Measurements from ENCODE around the gene TBX6.

Gene TBX6

GRCh38 chr16:30085247-30085646, 6.5 kb downstream of the TBX6 start:
- Histone ChIP-seq H3K4me1 (ENCODE audit: control insufficient read depth in 1 of 2, insufficient read depth in 1 of 2, low read depth in 1 of 2, low read length in 1 of 2) (peaks cover 22 to 30% of the 10 kb centered on the region in 2 experiments), H3K36me3 (peaks cover 58% of the 10 kb centered on the region), H3K27ac (peak overlapping the region; percentile 90), H3K9me3 (no peaks in the 10 kb centered on the region), H3K4me3 (ENCODE audit: low read depth in 1 of 2, low read length in 1 of 2) (no peak overlapping the region), H3K27me3 (no peaks in the 10 kb centered on the region)
- no peak for TF ChIP-seq CTCF (IDR thresholded peaks at IDR 0.05)

- no peak overlapping the region for H3K4me3 ChIP-seq (ENCODE audit: low read depth in 1 of 2, low read length in 1 of 2)
- no peak for TF ChIP-seq CTCF (IDR thresholded peaks at IDR 0.05)
- peak overlapping the region; percentile 23 for H3K27ac ChIP-seq
- no peaks in the 10 kb centered on the region for H3K9me3 ChIP-seq
- H3K27me3 ChIP-seq = no peaks in the 10 kb centered on the region
- H3K4me1 ChIP-seq (ENCODE audit: control insufficient read depth in 1 of 2, insufficient read depth in 1 of 2, low read depth in 1 of 2, low read length in 1 of 2) = peaks cover 22 to 30% of the 10 kb centered on the region in 2 experiments
- peaks cover 62% of the 10 kb centered on the region for H3K36me3 ChIP-seq
Measured at GRCh38 chr16:30084816-30085159, 6.9 kb downstream of the TBX6 start.

- Histone ChIP-seq H3K9me3 (no peaks in the 10 kb centered on the region), H3K27ac (peak overlapping the region; percentile 25), H3K27me3 (no peaks in the 10 kb centered on the region), H3K36me3 (peaks cover 67% of the 10 kb centered on the region), H3K4me1 (ENCODE audit: control insufficient read depth in 1 of 2, insufficient read depth in 1 of 2, low read depth in 1 of 2, low read length in 1 of 2) (peaks cover 22 to 30% of the 10 kb centered on the region in 2 experiments), H3K4me3 (ENCODE audit: low read depth in 1 of 2, low read length in 1 of 2) (no peak overlapping the region)
- TF ChIP-seq CTCF (IDR thresholded peaks at IDR 0.05) = no peak
Measured at GRCh38 chr16:30084096-30084815, 7.5 kb downstream of the TBX6 start.

GRCh38 chr16:30083216-30084055, 8.3 kb downstream of the TBX6 start:
- peaks cover 75% of the 10 kb centered on the region for H3K36me3 ChIP-seq
- no peak for TF ChIP-seq CTCF (IDR thresholded peaks at IDR 0.05)

GRCh38 chr16:30082545-30083090, 9.1 kb downstream of the TBX6 start:
- Histone ChIP-seq H3K36me3 (peaks cover 83% of the 10 kb centered on the region), H3K4me3 (ENCODE audit: low read depth in 1 of 2, low read length in 1 of 2) (no peak overlapping the region), H3K27ac (peak overlapping the region; percentile 35), H3K9me3 (no peaks in the 10 kb centered on the region), H3K27me3 (no peaks in the 10 kb centered on the region), H3K4me1 (ENCODE audit: control insufficient read depth in 1 of 2, insufficient read depth in 1 of 2, low read depth in 1 of 2, low read length in 1 of 2) (peaks cover 29 to 31% of the 10 kb centered on the region in 2 experiments)
- no peak for TF ChIP-seq CTCF (IDR thresholded peaks at IDR 0.05)

More at GRCh38 chr16:30083216-30084055, 8.3 kb downstream of the TBX6 start:
- no peak overlapping the region for H3K4me3 ChIP-seq (ENCODE audit: low read depth in 1 of 2, low read length in 1 of 2)
- no peaks in the 10 kb centered on the region for H3K27me3 ChIP-seq
- H3K27ac ChIP-seq = peak overlapping the region; percentile 35
- H3K4me1 ChIP-seq (ENCODE audit: control insufficient read depth in 1 of 2, insufficient read depth in 1 of 2, low read depth in 1 of 2, low read length in 1 of 2) = peaks cover 27 to 31% of the 10 kb centered on the region in 2 experiments
- no peaks in the 10 kb centered on the region for H3K9me3 ChIP-seq

Data from neutrophil (primary cell).